Inferior parietal cortex (tissue), 1 donor: Measurements from ENCODE around the gene MBTPS1.

Experiments used
- DNase-seq: peaks from one replicate; pipeline ENCODE4 v3.0.0-alpha.2; 2016; ENCODE audit errors: extremely low spot score

The MBTPS1 gene

DNA sequence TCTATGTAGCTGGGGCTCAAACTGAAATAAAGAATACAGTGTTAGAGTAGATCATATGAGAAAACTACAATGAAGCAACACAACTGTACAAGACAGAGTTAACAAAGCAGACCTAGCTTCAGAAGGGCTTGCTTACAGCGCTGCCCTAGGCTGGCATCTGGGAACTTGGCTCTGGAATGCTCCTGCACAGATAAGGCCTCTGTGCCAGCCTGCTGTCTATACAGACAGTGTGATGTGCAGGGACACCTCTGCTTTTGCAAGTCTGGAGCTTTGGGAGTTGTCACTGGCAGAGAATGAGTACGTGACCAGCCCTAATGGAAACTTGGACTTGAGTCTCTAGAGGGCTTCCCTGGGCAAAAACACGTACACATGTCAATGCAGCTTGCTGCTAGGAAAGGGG is 42.0 kb downstream of the MBTPS1 start:
- DNase-seq: no peak

DNA sequence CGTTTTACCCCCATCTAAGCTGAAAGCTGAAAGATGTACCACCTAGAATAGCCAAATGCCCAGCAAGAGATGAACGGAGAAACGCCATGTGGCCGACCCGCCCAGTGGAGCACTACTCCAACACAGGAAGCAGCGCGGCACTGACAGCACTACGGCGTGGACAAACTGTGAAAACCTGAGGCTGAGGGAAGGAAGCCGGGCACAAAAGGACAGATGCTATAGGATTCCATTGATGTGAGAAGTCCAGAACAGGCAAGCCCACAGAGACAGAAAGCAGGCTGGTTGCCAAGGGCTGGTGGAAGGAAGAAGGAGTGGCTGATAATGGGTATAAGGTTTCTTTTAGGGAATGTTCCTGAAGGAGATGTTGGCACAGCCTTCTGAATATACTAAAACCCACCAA is 44.7 kb downstream of the MBTPS1 start:
- no peak for DNase-seq

DNA sequence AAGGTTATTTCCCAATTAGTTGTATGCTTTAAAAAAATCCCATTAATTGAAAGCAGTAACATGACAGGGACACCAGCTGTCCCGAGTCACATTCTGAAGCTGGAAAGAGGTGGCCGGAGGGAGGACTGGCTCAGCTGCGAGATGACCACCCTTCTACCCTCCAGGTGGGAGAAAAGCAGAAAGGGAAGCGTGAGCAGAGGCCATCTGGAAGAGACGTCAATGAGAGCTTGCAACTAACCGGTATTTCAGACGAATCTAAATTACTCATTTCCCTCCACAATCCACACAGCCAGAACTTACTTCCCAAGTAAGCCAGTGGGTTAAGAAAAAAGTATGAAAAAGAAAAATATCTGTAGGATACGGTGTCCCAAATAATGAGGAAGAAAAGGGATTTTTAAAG is 45.6 kb downstream of the MBTPS1 start:
- no peak for DNase-seq

DNA sequence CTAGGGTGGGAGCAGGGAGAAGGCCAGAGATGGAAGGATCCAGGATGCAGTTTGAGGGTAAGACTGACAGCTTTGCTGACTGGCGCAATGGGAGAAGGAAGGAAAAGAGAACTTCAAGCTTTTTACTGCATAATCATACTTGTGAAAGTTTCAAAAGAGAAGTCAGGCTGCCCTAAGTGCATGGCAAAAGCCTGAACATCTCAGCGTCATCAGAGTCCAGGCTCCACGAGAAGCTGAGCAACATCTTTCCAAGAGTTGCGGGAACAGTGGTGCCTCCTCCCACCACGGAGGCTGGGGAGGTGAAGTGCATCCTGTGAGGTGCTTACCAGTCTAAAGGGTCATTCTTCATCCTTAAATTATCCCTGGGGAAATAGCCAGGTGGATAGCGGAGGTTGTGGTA is 47.2 kb downstream of the MBTPS1 start:
- DNase-seq: no peak

DNA sequence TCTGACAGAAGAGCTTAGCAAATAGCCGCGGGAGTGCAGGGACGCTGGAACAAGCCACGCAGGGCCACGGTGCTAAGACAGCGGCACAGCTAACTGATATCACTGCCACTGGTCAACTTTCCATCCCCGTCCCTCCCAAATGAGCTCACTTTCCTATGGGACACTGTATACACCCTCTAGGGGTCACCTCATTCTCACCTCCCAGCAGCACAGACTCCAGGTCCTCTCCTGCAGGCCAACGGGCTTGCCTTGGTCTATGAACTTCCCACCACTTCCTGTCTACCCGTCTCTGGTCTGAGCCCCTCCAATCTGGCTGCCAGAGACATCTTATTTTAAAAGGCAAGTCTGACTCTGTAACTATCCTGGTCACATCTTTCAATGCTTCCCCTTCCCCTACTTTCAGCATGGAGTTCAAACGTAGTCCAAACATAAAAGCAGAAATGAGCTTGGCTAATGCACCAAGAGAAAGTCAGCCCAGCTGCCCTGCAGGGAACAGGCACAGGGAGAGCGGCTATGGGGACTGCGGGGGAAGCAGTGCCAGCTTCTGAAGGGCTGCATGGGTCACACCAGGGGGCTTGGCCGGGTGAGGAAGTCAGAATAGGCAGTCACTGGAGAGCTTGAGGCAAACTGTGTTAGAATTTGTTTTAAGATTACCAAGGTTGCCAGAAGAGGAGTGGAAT is 47.8 kb downstream of the MBTPS1 start:
- no peak for DNase-seq

DNA sequence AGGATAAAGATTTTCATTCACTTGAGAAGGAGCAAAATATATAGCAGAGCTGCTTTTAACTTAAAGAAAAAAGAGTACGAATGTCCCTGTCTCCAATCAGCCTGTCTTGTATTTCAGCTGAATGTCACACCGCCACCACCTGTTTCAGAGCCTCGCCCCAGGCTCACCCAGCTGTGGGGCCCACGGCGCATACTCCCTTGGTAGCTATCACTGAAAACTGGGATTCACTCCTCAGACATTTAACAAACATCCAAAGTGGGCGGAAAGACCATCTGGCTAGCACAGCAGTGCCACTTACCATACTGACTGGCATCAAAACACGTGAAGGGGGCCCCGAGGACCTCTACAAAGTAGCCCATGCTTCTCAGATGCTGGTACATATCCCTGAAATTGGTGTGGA is 48.7 kb downstream of the MBTPS1 start:
- DNase-seq: no peak

DNA sequence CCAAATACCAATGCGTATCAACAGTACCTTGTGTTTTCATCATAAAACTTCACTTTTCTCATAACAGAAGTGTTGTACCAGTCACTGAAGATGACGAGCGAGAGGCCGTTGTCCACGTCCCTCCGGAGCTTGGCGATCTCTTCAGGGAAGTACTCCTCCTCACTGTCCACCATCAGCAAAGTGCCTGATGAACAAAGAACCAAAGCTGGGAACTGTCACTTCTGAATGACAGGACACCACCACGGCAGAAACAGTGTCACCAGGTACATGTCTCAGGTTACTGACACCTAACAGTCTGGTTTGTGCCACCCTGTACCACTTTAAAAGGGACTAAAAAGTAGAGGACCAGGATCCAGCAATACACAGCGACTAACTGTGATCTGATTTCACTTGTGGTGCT is 49.1 kb downstream of the MBTPS1 start:
- no peak for DNase-seq

DNA sequence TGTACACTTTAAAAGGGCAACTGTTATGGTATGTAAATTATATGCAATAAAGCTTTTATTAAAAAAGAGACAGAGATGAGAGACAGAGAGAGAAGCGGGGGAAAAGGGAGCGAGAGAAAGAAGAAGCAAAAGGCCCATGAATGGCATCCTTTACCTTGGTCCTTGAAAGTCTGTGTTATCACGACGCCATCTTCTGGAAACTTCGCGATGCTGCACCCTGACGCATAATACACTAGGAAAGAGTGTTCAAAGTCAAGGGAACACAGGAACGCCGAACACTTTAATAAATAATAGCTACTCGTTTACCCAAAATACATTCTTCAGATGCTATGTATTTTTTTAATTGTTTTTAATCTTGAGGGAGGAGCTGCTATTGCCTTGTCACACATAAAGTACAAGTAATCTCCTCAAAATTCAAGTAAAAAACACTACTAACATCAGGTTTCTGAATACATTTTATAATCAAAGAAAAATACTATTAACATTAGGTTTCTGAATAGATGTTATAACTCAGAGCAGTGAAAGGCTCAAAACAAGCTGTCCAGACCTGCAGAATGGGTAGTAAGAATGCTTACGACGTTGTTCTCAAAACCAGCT is 51.1 kb downstream of the MBTPS1 start:
- DNase-seq: peak; percentile 88

DNA sequence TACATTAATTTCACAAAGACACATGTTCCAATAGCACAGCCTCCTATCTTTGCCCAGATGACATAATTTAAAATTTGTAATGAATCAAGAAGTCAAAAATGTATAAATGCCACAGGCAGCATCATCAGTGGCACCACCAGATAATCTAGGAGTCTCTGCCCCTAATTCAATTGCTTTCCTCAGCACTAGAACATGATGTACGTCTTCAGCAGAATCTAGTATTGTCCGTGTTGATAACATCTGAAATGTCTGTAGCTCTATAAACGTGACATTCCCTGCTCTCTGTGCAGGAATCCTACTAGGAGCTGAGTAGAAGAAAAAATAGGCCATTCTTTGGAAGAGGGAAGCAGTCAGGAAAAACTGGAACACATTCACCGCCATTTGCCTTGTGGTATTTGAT is 52.8 kb downstream of the MBTPS1 start:
- DNase-seq: no peak

DNA sequence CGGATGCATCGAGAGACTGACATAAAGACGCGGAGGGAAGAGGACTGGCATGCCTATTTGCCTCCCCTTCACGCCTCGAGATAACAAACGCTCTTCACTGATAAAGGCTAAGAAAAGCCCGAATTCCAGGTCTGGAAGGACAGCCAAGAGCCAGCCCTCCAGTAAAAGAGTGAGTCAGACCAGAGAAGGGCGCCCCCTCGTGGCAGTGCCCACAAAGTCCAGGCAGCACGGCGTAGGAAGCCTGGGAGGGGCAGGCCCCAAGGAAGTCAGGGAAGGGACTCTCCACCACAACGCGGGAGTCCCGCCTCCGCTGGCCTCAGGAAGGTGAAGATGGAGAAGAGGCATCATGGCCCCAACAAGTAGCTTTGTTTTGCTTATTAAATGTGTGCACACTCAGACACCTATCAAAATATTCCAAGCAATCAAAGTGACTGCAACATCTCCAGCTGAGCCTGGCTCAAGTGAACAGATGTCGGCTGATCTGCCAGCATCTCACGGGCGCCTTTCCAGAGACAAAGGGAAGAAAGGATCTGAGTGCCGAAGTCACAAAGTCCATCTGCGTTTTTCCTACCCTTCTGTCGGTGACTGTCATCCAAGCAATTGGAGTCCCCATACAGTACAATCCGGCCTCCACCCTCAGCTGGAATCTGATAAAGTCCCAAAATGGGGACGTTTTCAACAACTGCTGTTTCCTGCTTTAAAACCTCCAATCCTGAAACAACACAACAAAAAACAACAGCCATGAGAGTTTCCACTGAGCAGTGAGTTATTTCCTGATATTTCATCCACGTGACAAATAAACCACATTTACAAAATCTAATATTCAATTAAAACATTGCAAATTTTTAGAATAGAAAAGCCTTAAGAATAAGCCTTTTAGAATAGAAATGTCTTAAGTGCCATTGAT is 53.8 kb downstream of the MBTPS1 start:
- DNase-seq: peak; percentile 75

DNA sequence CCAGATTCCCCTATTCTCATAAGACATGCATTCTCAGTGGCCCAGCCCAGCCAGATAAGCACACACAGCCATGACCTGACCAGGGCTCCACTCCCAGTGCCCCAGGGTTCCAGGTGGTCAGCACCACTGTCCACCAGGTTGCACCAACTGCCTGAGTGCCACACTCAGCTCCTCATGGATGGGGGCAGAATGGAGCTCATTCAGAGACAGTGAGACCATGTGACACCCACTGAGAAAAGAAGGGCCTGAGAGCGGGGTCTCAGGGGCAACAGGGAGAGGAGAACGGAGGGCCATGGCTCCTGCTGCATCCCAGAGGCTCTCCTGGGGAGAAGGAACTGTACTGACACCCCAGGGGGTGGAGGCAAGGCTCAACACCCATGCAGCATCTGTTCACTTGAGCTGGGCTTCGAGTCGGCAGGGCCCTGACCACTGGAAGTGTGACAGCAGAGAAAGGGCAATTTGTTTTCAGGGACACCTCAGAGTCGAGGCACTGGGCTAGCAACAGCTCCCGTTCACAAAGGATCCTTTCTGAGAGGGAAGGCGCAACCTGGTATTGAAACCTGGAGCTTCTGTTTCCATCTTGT is 55.4 kb downstream of the MBTPS1 start:
- no peak for DNase-seq

DNA sequence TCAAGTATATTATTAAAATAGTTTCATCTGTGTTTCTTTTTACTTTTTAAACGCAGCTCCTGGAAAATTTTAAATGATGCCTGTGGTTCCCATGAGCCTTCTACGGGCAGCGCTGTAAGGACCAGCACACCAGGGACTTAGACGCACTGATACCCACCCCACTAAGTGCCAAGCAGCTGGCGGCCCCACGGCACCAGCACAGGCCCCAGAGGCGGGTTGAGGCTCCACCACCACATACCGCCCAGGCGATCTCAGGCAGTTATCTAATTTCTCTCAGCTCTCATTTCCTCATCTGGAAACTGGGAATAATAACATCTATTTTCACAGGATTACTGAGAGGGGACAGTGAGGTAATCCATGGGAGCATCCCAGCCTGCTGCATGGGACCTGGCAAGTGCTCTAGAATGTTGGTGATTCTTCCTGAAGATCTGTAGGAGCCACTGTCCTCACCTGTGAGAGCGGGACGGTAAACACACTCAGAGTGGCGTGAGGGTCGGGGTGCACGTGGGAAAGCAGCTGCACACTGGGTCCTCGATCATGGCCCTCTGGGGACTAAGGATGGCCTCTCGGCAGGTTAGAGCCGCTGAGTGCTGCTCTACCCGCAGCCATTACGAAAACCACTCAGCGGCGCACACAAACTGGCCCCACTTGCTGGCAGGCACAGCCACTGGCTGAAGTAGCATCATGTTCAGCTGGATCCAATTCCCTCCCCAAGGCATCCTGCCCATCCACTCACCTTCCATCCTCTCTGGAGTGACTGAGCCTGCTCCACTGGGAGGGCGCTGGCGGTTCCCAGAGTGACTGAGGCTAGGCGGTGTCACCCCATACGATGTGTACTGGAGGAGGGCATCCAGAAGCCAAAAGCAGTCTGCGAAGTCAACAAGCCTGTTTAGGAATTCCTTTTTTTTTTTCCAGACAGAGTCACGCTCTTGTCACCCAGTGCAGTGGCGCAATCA is 56.5 kb downstream of the MBTPS1 start:
- DNase-seq: no peak

DNA sequence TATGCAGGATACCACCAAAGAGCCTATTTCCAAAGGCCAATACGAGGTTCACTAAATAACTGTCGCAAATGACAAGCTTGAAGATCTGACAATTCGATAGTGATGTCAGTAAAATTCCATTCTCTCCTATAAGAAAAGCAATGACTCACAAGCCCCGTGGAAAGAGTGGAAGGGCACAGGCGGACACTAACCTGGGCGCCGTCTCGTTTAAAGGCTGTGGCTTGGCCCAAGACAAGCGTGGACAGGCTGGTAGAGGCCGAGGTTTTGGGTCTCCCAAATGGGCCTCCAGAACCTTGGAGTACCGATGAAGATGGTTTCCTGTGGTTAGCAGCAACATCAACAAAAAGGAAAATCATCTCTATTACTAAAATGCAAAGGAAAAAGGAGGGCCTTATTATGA is 57.6 kb downstream of the MBTPS1 start:
- no peak for DNase-seq

DNA sequence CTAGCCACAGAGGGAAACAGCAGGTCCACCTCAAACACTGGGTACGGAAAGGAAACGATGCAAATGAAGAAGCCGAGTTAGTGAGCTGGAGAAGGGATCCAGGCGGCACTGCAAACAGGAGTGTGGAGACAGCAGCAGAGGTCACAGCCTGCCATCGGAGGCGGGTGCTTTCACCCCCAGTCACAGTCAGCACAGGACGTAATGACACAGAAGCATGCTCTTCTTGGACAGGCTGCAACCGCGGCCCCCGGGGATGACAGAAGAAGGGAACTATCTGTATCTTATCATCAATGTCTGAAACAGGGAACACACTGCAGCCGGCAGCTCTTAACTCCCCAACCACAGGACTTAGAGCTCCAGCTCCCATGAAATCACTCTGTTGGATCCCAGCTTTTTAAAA is 58.1 kb downstream of the MBTPS1 start:
- no peak for DNase-seq

DNA sequence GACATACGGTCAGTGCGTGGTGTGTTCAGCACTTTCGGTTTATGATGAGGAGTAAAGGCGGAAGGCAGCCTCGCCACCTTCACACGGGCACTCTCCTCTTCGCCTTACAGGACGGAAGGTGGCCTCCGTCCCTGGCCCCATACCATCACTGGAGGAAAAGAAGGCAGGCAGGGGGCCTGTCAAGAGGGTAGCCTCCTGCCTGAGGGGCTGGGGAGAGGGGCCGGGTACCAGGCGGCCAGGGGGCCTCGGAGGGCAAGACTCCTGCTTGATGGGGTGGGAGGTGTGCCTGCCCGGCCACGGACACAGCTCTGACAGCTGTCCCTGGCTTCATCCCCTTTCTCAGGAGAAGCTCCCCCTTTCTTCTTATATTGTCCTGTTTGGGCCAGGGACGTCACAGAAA is 58.5 kb downstream of the MBTPS1 start:
- no peak for DNase-seq

DNA sequence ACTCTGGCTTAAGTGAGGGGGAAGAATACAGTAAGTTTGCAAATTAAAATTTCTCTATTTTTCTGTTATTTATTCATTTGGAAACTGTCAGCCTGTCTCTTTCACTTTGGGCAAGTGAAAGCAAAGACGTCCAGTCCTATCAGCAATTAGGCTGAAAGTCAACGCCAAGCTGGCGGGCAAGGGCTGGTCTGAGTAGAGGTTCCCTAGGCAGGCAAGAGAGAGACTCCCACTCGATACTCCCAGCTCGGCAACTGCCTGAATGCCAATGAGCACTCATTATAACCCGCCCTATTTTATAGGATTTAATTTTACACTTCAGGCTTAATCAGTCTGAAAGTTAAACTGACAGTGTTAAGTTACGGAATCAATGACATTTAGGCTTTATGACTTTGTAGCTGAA is 59.8 kb downstream of the MBTPS1 start:
- no peak for DNase-seq

DNA sequence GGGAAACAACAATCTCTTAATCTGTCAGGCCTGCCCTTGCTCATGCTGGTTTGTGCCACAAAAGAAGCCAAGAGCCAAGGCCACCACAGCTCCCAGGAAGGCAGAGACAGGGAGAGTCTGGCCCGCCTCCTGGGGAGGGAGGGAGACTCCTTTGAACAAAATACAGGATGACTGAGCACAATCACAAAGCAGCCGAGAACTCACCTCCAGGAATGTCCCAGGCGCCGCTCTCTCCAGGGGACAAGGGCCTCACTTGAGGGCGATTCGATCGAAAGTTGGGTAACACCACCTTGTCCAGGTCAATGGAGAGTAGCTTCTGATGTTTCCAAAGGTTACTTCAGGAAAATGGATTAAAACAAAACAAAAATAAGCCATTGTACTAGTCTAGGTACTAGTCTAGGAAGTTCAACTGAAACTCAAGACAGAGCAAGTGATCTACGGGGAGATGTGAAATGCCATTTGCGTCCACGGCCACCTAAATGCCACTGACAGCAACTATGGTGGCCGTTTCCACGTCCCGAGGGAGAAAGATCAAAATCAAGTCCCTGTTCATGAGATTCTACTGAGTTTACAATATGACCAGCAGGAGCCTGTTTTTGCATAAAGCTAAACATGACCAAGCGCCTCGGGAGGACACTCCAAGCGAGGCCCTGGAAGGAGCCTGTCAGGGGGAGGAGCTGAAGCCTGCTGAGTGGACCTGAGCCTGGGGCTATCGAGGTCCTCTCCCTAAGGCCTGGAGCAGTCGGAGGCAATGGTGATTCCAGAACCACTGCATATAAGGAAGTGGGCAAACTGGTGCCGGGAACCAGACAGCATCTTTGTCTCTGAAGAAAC is 60.7 kb downstream of the MBTPS1 start:
- no peak for DNase-seq

DNA sequence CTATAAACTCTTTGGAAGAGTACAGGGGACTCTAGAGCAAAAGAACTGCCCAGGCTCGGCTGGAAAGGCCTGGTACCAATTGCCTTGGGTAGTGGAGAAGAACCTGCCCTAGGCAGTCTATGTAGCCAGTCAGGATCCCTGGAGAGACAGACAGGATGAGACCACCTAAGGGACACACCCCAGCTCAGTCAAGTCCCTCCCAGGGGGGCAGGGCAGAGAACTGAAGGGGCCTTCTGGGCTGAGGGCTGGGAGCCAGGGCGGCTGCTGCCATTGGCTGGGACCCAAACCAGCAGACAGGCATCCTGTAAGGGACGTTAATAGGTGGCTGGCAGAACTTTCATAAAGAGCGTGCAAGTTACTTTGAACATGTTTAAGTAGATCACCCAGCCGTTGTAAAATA is 61.4 kb downstream of the MBTPS1 start:
- DNase-seq: no peak

DNA sequence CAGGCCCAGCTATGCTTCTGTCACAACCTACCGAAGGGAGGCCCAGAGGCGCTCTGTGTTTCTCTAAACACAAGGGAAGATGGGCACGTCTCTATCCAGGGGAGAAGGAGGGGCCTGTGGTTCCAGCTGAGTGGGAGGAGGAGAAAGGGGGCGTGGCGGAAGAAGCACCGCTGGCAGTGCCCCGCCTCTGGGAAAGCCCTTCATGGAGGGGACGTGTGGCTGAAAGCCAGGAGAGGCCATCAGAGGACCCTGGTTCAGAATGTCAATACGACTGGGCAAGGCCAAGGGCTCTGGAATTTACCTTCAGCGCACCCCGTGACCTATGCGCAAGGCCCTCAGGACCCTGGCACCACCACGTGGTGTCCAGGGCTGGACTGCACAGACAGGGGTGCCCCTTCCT is 61.8 kb downstream of the MBTPS1 start:
- DNase-seq: no peak

DNA sequence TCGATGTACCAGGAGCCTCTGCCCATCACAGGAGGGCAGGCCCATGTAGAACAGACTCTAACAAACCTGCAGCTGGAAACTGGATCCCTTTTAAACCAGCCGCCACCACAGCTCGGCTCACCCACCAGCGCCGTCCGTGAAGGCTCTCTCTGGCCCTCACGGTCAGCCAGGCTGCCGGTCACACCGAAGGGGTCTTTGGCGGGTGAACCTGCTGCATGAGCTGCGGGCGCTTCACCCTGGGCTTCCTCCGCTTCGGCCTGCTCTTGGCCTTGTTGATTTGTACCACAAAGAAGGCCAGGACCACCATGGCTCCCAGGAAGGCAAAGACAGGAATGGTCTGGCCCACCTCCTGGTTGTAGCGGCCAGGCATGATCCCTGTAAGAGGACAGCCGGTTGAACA is 62.5 kb downstream of the MBTPS1 start:
- no peak for DNase-seq

DNA sequence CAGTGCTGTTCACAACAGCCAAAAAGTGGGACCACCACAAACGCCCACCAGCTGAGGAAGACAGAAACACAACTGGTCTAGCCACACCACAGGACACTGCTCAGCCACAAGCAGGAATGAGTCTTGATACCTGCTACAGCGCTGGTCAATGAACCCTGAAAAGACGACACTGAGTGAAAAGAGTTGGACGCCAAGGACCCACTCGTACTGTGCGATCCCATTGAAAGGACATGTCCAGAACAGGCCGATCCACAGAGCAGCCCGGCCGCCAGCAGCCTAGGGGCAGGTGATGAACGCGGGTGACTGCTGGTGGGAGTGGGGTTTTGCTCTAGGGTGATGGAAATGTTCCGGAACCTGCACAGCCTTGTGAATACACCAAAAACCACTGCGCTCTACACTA is 63.5 kb downstream of the MBTPS1 start:
- DNase-seq: no peak
